ENCODE measurements around the gene ZNF518B. TPM values are rescaled to one million over a fixed set of nuclear protein-coding genes. Genes with fewer than 3 reads are reported as not detected.
A peak's percentile ranks its signal among the peaks of the same experiment; 100 is the strongest.

The ZNF518B gene, protein sequence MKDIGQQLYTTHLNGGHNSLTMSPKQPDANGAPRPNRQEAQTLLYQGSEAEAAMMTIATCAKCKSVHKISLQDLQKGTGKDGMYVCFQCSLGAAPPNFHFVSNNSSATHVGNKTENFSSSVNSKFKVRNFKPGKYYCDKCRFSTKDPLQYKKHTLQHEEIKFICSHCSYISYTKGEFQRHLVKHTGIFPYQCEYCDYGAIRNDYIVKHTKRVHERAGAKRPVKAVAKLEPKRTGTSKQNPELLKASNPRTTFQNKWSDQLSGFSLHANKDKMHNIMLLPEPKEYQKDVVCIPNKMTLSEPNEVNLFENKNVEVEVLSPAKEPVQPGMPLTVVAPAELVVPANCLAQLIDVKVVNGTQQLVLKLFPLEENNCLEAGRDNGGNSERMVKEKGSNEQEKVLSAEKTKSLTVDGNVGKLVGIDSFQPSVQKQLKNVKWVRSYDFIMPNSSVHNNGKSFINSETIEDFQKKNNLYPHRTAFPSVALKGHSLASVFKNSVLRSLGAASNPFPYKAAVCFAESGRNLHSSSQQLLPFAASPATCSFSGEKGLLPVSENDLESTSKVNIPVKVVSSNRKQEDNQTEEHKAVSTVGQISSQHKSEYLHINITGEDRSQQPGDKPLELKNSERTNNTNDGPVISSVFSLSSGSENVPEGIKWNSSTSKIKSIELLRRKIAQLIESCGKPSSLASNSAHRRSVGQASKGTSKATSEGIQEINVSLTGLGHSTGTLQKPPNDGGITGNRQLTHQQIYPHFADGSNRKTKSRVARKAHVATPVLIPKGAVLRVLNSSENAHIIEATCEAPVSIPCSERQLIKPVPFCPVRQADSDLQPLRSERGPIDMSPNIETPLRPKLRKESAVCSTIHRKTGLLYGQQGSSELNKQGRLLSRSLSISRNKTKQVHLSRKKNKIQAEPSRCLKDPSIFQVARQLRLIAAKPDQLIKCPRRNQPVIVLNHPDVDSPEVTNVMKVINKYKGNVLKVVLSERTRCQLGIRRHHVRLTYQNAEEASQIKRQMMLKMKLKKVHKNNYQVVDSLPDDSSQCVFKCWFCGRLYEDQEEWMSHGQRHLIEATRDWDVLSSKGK
- 52.0 and 55.0 TPM in 2 replicates for total RNA-seq
- long read RNA-seq, full-length matches to known transcripts: 43 of 95 reads
- long read RNA-seq, partial matches to known transcripts: 4 of 95 reads
- long read RNA-seq, other reads (novel, unspliced or antisense): 48 of 95 reads

DNA sequence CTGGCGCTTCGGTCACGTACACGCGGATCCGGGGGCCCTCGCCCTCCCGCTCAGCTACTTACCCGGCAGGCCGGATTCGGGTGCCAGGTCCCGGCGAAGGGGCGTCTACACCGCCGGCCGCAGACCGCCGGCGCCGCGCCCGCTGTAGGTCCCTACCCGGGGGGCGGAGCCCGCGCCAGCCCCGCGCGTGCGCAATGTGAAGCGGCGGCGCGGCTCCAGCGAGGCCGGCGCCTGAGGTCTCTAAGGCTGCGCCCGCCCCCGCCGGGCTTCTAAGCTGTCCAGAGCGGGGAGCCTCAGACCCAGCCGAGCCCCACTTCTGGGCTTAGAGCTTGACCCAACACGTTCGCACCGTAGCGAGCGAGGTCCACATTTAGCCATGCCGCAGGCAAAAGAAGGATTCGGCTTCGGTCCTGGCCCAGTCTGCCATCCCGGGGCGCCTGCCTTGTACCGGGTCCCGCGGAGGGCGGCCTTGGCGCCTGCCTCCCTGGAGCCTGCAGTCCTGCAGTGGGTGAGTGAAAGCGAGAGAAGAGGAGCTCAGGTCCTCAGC is at the start of gene ZNF518B:
Gene ZNF518B (minus strand): TSS at position 172 of the 547 bp plus-strand sequence. CDS start 11,098 bp downstream, outside the sequence.
- Mint-ChIP-seq H3K36me3 (ENCODE audit: insufficient read depth) (peaks cover 27% of the 10 kb centered on the region), H3K4me1 (ENCODE audit: low read depth) (peaks cover 5% of the 10 kb centered on the region), H3K9me3 (ENCODE audit: low read depth) (peaks cover 16% of the 10 kb centered on the region), H3K4me3 (ENCODE audit: low read depth) (peak within 1 kb of the TSS; percentile 88), H3K27me3 (peaks cover 30% of the 10 kb centered on the region), H3K27ac (peak within 1 kb of the TSS; percentile 95)
- DNase-seq (ENCODE audit: low spot score, unreplicated experiment): peak; percentile 63
- TF ChIP-seq, protein P1, sequence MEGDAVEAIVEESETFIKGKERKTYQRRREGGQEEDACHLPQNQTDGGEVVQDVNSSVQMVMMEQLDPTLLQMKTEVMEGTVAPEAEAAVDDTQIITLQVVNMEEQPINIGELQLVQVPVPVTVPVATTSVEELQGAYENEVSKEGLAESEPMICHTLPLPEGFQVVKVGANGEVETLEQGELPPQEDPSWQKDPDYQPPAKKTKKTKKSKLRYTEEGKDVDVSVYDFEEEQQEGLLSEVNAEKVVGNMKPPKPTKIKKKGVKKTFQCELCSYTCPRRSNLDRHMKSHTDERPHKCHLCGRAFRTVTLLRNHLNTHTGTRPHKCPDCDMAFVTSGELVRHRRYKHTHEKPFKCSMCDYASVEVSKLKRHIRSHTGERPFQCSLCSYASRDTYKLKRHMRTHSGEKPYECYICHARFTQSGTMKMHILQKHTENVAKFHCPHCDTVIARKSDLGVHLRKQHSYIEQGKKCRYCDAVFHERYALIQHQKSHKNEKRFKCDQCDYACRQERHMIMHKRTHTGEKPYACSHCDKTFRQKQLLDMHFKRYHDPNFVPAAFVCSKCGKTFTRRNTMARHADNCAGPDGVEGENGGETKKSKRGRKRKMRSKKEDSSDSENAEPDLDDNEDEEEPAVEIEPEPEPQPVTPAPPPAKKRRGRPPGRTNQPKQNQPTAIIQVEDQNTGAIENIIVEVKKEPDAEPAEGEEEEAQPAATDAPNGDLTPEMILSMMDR (IDR thresholded peaks at IDR 0.05; ENCODE audit: unreplicated experiment): no peak

DNA sequence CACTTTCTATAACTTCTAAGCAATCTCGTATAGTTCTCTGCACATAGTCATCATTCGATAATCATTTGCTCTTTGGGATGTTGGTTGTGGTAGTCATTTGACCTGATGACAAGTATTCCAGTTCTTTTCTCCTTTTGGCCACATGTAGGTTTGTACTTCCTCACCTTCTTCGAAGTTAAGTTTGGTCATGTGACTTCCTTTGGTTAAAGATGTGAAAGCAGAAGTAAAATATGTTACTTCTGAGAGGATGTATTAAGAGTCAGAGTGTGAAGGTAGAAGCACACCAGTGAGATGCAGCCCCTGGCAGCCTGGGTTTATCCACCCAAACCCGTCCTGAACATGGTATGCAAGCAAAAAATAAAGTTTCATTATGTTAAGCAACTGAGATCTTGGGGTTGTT is 48.9 kb upstream of the ZNF518B start:
- TF ChIP-seq, protein P1 (IDR thresholded peaks at IDR 0.05; ENCODE audit: unreplicated experiment): no peak
- H3K9me3 Mint-ChIP-seq (ENCODE audit: low read depth): peaks cover 4% of the 10 kb centered on the region
- H3K4me3 Mint-ChIP-seq (ENCODE audit: low read depth): no peak overlapping the region
- no peaks in the 10 kb centered on the region for H3K36me3 Mint-ChIP-seq (ENCODE audit: insufficient read depth)
- no peaks in the 10 kb centered on the region for H3K4me1 Mint-ChIP-seq (ENCODE audit: low read depth)
- H3K27ac Mint-ChIP-seq: no peak overlapping the region
- H3K27me3 Mint-ChIP-seq: no peaks in the 10 kb centered on the region
- no peak for DNase-seq (ENCODE audit: low spot score, unreplicated experiment)

DNA sequence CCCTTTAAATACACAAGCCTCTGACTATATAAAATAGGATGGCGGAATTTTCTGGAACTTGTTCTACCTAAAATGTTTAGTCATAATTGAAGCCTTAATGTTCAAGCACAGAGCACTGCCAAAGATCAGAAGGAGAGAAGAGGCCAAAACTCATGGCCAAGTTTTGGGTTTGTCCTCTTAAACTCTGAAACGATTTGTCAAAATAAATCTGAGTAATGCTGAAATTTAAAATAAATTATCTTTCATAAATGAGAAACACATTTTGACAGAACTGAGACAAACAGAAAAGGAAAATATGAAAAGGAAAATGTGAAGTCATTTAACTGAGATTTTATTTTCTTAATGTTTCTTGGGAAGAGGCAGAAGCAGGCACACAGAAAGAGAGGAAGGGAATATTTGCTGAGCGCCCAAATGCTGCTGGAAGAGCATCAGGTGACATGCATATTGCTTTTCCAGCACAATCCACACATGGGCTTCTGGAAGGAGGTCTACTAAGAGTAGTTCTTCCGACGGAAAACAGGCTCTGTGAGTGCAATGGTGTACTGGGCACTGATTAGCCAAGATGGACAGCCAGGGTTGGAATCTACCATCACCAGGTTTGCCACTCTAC is 47.4 kb upstream of the ZNF518B start:
- TF ChIP-seq, protein P1 (IDR thresholded peaks at IDR 0.05; ENCODE audit: unreplicated experiment): no peak
- H3K4me1 Mint-ChIP-seq (ENCODE audit: low read depth): no peaks in the 10 kb centered on the region
- no peak overlapping the region for H3K27ac Mint-ChIP-seq
- peaks cover 3% of the 10 kb centered on the region for H3K27me3 Mint-ChIP-seq
- DNase-seq (ENCODE audit: low spot score, unreplicated experiment): no peak
- peaks cover 5% of the 10 kb centered on the region for H3K9me3 Mint-ChIP-seq (ENCODE audit: low read depth)
- no peaks in the 10 kb centered on the region for H3K36me3 Mint-ChIP-seq (ENCODE audit: insufficient read depth)
- no peak overlapping the region for H3K4me3 Mint-ChIP-seq (ENCODE audit: low read depth)

DNA sequence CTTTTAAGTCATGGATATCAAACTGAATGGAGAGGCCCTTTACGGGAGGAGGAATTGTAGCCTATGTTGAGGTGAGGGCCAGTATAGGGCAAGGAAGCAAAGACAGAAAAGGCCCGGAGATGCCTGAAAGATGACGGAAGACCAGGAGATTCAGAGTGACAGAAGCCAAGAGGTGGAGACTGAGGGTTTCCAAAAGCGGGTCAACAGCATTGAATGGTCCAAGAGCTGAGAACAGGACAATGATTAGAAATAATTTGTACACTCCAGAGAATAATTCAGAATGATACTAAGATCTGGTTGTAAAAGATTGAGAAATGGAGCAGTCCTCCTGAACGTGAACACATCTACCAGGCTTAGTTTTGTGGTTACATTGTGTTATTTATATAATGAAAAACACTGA is 45.5 kb upstream of the ZNF518B start:
- Mint-ChIP-seq H3K4me1 (ENCODE audit: low read depth) (no peaks in the 10 kb centered on the region), H3K36me3 (ENCODE audit: insufficient read depth) (no peaks in the 10 kb centered on the region), H3K9me3 (ENCODE audit: low read depth) (peaks cover 6% of the 10 kb centered on the region), H3K27ac (no peak overlapping the region), H3K4me3 (ENCODE audit: low read depth) (no peak overlapping the region), H3K27me3 (peaks cover 3% of the 10 kb centered on the region)
- TF ChIP-seq, protein P1 (IDR thresholded peaks at IDR 0.05; ENCODE audit: unreplicated experiment): no peak
- no peak for DNase-seq (ENCODE audit: low spot score, unreplicated experiment)
